ENCODE measurements around the gene DHRS12. TPM values are rescaled to one million over a fixed set of nuclear protein-coding genes. Genes with fewer than 3 reads are reported as not detected.

Gene DHRS12
- total RNA-seq, 1 donor from 2014 or later: 7.9 TPM

- intact Hi-C loops (cut with DNase I): no loop called here
These were observed 27.6 kb upstream of the DHRS12 start for GRCh38 chr13:51831519-51831918.

GRCh38 chr13:51829568-51829899 is 25.6 kb upstream of the DHRS12 start:
- Histone ChIP-seq H3K36me3 (no peaks in the 10 kb centered on the region), H3K9me3 (no peaks in the 10 kb centered on the region), H3K27me3 (no peaks in the 10 kb centered on the region), H3K4me3 (no peak overlapping the region), H3K27ac (no peak overlapping the region), H3K4me1 (no peaks in the 10 kb centered on the region)
- DNase-seq (ENCODE audit: low spot score in 2 of 2): no peak
- intact Hi-C loops (cut with DNase I): no loop called here
- TF ChIP-seq CTCF (IDR thresholded peaks at IDR 0.05): no peak

More at GRCh38 chr13:51831519-51831918, 27.6 kb upstream of the DHRS12 start:
- no peaks in the 10 kb centered on the region for H3K4me1 ChIP-seq
- no peak overlapping the region for H3K27ac ChIP-seq
- H3K4me3 ChIP-seq: no peak overlapping the region
- no peaks in the 10 kb centered on the region for H3K27me3 ChIP-seq
- no peak for TF ChIP-seq CTCF (IDR thresholded peaks at IDR 0.05)
- no peak for DNase-seq (ENCODE audit: low spot score in 2 of 2)
- no peaks in the 10 kb centered on the region for H3K9me3 ChIP-seq
- H3K36me3 ChIP-seq: no peaks in the 10 kb centered on the region

- Histone ChIP-seq H3K27me3 (no peaks in the 10 kb centered on the region), H3K27ac (no peak overlapping the region), H3K4me3 (no peak overlapping the region), H3K4me1 (no peaks in the 10 kb centered on the region), H3K9me3 (no peaks in the 10 kb centered on the region), H3K36me3 (no peaks in the 10 kb centered on the region)
- intact Hi-C loops (cut with DNase I): no loop called here
- no peak for TF ChIP-seq CTCF (IDR thresholded peaks at IDR 0.05)
- no peak for DNase-seq (ENCODE audit: low spot score in 2 of 2)
These were observed 25.0 kb upstream of the DHRS12 start for GRCh38 chr13:51828730-51829567.

- H3K27ac ChIP-seq: no peak overlapping the region
These were observed 23.3 kb upstream of the DHRS12 start for GRCh38 chr13:51827254-51827653.

GRCh38 chr13:51826606-51827005 is 22.6 kb upstream of the DHRS12 start:
- TF ChIP-seq CTCF (IDR thresholded peaks at IDR 0.05): no peak
- no peaks in the 10 kb centered on the region for H3K36me3 ChIP-seq
- H3K27me3 ChIP-seq: no peaks in the 10 kb centered on the region
- intact Hi-C loops (cut with DNase I): no loop called here
- no peaks in the 10 kb centered on the region for H3K9me3 ChIP-seq
- H3K4me3 ChIP-seq: no peak overlapping the region
- H3K4me1 ChIP-seq: no peaks in the 10 kb centered on the region
- H3K27ac ChIP-seq: no peak overlapping the region
- no peak for DNase-seq (ENCODE audit: low spot score in 2 of 2)

More at GRCh38 chr13:51827254-51827653, 23.3 kb upstream of the DHRS12 start:
- Histone ChIP-seq H3K9me3 (no peaks in the 10 kb centered on the region), H3K4me1 (no peaks in the 10 kb centered on the region), H3K36me3 (no peaks in the 10 kb centered on the region), H3K4me3 (no peak overlapping the region), H3K27me3 (no peaks in the 10 kb centered on the region)
- intact Hi-C loops (cut with DNase I): no loop called here
- peak in 1 of 2 donors; percentile 45 for DNase-seq (ENCODE audit: low spot score in 2 of 2)
- no peak for TF ChIP-seq CTCF (IDR thresholded peaks at IDR 0.05)

Data from ascending aorta (tissue), 2 donors.